DND-41 (cell line): Measurements from ENCODE around the gene IFI30.

ENCODE experiments used
- EZH2 ChIP-seq: IDR thresholded peaks from 3 replicates; pipeline ENCODE4 v1.6.1; 2012; ENCODE audit warnings: borderline replicate concordance, low read depth, mild to moderate bottlenecking, moderate library complexity, low read length, inconsistent platforms; ENCODE audit not compliant: severe bottlenecking
- TF ChIP-seq, protein P1 (sequence below): IDR thresholded peaks from 2 replicates; pipeline ENCODE4 v1.5.1; 2012; ENCODE audit warnings: borderline replicate concordance, low read length, moderate library complexity, mild to moderate bottlenecking; ENCODE audit not compliant: poor library complexity, severe bottlenecking; ENCODE audit errors: extremely low read depth

DNA sequence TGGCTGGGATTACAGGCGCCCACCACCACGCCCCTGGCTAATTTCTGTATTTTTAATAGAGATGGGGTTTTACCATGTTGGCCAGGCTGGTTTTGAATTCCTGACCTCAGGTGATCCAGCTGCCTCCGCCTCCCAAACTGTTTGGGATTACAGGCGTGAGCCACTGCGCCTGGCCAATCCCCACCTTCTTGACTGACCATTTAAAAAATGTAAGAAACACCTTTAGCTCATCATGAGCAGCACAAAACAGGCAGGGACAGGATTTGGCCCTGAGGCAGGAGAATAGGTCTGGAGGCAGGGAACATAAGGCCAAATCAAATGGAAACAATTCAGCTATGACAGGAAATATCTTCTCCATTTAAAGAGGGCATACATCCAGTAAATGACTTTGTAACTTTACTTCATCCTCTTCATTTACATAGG, 18.0 kb downstream of the IFI30 start:
- no peak for TF ChIP-seq EZH2
- TF ChIP-seq, protein P1, sequence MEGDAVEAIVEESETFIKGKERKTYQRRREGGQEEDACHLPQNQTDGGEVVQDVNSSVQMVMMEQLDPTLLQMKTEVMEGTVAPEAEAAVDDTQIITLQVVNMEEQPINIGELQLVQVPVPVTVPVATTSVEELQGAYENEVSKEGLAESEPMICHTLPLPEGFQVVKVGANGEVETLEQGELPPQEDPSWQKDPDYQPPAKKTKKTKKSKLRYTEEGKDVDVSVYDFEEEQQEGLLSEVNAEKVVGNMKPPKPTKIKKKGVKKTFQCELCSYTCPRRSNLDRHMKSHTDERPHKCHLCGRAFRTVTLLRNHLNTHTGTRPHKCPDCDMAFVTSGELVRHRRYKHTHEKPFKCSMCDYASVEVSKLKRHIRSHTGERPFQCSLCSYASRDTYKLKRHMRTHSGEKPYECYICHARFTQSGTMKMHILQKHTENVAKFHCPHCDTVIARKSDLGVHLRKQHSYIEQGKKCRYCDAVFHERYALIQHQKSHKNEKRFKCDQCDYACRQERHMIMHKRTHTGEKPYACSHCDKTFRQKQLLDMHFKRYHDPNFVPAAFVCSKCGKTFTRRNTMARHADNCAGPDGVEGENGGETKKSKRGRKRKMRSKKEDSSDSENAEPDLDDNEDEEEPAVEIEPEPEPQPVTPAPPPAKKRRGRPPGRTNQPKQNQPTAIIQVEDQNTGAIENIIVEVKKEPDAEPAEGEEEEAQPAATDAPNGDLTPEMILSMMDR = no peak
